PC-9 (cell line): ENCODE results near the gene BTG3.

Experiments used
- CTCF ChIP-seq: fragments of 200-600 bp; sonication (generic); conservative IDR thresholded peaks from 2 replicates; pipeline ENCODE4 v1.6.1; 2017; ENCODE audit warnings: mixed run types, antibody characterized with exemption, mild to moderate bottlenecking, moderate library complexity
- EZH2 ChIP-seq: fragments of 200-600 bp; sonication (generic); IDR thresholded peaks from 2 replicates; pipeline ENCODE4 v1.8.0; 2017; ENCODE audit warnings: antibody characterized with exemption, low read depth

DNA sequence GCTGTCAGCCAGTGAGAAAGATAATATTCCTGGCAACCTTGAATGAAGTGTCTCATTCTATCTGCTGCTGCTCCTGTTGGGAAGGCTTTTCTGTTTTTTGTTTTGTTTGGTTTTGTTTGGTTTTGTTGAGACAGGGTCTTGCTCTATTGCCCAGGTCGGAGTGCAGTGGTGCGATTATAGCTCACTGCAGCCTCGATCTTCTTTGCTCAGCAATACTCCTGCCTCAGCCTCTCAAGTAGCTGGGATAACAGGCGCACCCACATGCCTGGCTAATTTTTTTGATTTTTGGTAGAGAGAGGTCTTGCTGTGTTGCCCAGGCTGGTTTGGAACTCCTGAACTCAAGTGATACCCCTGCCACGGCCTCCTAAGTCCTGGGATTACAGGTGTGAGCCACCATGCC lies 37.6 kb downstream of the BTG3 start:
- TF ChIP-seq CTCF (no peak), EZH2 (no peak)
